Measurements from ENCODE around the gene XPC. TPM values are rescaled to one million over a fixed set of nuclear protein-coding genes. Genes with fewer than 3 reads are reported as not detected.
A peak's percentile ranks its signal among the peaks of the same experiment; 100 is the strongest.

The XPC gene
- total RNA-seq, 2 donors from 2014 or later: 31.9 to 39.7 TPM

GRCh38 chr3:14212032-14212431, 33.6 kb upstream of the XPC start:
- Mint-ChIP-seq H3K9me3 (no peaks in the 10 kb centered on the region), H3K4me1 (no peaks in the 10 kb centered on the region), H3K27me3 (no peaks in the 10 kb centered on the region), H3K27ac (no peak overlapping the region), H3K36me3 (ENCODE audit: low read depth) (no peaks in the 10 kb centered on the region), H3K4me3 (no peak overlapping the region)
- no peak for ATAC-seq (replicated peaks)

- Mint-ChIP-seq H3K27me3 (no peaks in the 10 kb centered on the region), H3K36me3 (ENCODE audit: low read depth) (no peaks in the 10 kb centered on the region), H3K4me1 (no peaks in the 10 kb centered on the region), H3K4me3 (no peak overlapping the region), H3K27ac (no peak overlapping the region), H3K9me3 (no peaks in the 10 kb centered on the region)
- no peak for ATAC-seq (replicated peaks)
These were observed 33.2 kb upstream of the XPC start for GRCh38 chr3:14211621-14212020.

DNA sequence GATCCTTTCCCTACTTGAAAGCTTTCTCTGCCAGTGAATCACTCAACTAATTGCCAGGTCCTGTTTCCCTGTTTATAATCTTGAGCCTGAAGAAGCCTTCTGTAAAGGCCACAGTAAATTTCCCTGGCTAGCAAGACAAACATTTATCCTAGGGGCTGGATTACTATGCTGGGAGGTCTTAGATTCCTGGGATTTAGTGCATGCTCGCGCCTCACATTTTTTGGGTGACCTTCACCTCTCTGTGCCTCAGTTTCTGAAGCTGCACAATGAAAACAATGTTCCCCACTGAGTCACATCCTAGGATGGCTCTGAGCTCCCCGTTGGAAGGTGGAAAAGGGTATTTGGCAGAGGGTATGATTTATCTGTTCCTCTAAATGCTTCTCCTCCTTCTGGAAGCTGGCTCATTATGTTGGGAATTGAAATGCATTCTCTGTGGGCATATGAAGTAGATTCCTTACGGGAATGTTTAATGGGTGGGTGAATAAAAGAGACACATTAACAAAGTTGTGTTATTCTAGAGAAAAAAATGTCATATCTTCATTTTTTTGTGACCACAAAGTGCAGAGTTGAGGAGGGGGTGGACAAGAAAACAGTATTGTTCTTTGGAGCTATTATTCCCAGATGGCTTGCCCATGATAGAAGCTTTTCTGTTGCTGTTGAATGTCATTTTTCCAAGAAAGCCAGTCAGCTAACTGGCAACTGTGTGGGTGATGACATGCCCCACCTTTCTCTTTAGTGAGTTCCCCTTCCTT, 32.6 kb upstream of the XPC start:
- no peaks in the 10 kb centered on the region for H3K36me3 Mint-ChIP-seq (ENCODE audit: low read depth)
- H3K27ac Mint-ChIP-seq: no peak overlapping the region
- H3K4me3 Mint-ChIP-seq: no peak overlapping the region
- H3K27me3 Mint-ChIP-seq: no peaks in the 10 kb centered on the region
- no peak for ATAC-seq (replicated peaks)
- no peaks in the 10 kb centered on the region for H3K4me1 Mint-ChIP-seq
- no peaks in the 10 kb centered on the region for H3K9me3 Mint-ChIP-seq

DNA sequence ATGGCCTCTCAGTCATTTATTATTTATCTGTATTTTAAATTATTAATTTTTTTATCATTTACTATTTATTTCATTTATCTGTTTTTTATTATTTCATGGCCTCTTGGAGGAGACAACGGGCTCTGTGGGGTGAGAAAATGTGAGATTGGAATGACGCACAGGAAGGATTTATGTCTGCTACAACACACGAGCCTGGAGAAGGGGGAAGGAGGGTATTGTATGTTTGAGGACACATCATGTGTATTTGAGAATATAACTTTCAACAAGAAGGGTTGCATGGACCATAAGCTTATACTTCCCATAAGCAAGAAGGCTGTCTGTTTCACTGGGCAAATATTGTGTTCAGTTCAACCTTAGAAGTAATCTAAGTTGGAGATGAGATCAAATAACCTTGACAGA, 31.9 kb upstream of the XPC start:
- Mint-ChIP-seq H3K4me1 (no peaks in the 10 kb centered on the region), H3K36me3 (ENCODE audit: low read depth) (no peaks in the 10 kb centered on the region), H3K27me3 (no peaks in the 10 kb centered on the region), H3K4me3 (no peak overlapping the region), H3K9me3 (no peaks in the 10 kb centered on the region), H3K27ac (no peak overlapping the region)
- no peak for ATAC-seq (replicated peaks)

DNA sequence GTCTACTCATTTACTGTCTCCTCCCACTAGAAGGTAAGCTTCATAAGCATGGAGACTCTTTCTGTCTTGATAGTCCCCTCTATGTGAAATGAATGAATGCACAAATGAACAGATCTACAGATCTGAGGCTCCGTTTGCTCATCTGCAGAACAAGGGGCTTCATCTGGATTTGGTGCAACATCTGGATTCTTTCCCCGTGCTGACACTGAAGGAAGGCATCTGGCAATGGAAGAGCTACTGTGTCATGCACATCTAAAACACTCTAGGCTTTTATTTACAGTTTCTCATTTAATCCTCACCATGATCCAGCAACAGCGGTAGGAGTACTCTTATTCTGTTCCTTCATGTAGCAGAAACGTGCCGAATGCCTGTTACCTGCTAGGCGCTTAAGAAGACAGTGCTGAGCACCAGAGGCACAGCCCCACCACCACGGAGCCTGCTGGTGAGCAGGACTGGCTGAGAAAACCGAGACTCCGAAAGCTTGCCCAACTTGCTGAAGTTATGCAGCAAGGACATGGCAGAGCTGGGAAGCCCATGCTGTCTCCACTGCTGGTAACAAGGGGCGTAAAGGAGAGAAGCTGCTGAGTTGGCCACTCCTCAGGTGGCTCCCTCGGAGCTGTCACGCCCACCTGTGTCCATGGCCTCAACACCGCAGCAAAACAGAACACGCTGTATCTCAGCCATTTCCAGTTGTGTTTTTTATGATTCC, 31.3 kb upstream of the XPC start:
- Mint-ChIP-seq H3K36me3 (ENCODE audit: low read depth) (no peaks in the 10 kb centered on the region), H3K4me1 (no peaks in the 10 kb centered on the region), H3K4me3 (no peak overlapping the region), H3K27ac (no peak overlapping the region), H3K27me3 (no peaks in the 10 kb centered on the region), H3K9me3 (no peaks in the 10 kb centered on the region)
- no peak for ATAC-seq (replicated peaks)

GRCh38 chr3:14208977-14209394, 30.6 kb upstream of the XPC start:
- H3K27ac Mint-ChIP-seq: no peak overlapping the region
- no peak overlapping the region for H3K4me3 Mint-ChIP-seq
- no peaks in the 10 kb centered on the region for H3K27me3 Mint-ChIP-seq
- H3K36me3 Mint-ChIP-seq (ENCODE audit: low read depth): no peaks in the 10 kb centered on the region
- no peaks in the 10 kb centered on the region for H3K4me1 Mint-ChIP-seq
- no peaks in the 10 kb centered on the region for H3K9me3 Mint-ChIP-seq
- no peak for ATAC-seq (replicated peaks)

GRCh38 chr3:14208168-14208567, 29.8 kb upstream of the XPC start:
- H3K27me3 Mint-ChIP-seq: no peaks in the 10 kb centered on the region
- ATAC-seq (replicated peaks): no peak
- H3K4me3 Mint-ChIP-seq: no peak overlapping the region
- peaks cover 5% of the 10 kb centered on the region for H3K4me1 Mint-ChIP-seq
- no peaks in the 10 kb centered on the region for H3K9me3 Mint-ChIP-seq
- no peak overlapping the region for H3K27ac Mint-ChIP-seq
- H3K36me3 Mint-ChIP-seq (ENCODE audit: low read depth): no peaks in the 10 kb centered on the region

DNA sequence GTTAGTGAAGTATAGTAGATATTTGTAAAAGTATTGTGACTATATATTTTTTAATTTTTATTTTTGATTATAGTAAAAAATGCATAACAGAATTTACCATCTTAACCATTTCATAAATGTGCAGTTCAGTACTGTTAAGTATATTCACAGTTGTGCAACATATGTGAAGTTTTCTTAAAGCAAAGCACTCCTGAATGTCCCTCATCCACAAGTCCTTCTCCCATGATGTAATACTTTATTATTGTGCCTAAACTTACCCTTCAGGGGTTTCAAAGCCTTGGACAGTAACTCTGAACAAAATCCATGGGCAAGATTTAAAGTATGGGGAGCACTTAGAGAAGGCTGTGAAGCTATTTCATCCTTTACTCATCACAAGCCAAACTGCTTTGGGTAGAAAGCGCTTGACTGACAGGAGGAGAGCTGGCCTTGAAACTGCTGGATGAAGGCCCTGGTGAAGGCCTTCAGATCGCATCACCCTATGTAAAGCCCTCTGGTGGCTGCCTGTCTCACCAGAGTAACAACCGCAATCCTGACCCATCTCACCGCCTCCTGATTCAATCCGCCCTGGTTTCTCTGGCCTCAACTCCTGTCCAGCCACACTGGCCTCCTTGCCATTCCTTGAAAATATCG, 28.3 kb upstream of the XPC start:
- Mint-ChIP-seq H3K4me1 (peaks cover 5% of the 10 kb centered on the region), H3K36me3 (ENCODE audit: low read depth) (no peaks in the 10 kb centered on the region)

DNA sequence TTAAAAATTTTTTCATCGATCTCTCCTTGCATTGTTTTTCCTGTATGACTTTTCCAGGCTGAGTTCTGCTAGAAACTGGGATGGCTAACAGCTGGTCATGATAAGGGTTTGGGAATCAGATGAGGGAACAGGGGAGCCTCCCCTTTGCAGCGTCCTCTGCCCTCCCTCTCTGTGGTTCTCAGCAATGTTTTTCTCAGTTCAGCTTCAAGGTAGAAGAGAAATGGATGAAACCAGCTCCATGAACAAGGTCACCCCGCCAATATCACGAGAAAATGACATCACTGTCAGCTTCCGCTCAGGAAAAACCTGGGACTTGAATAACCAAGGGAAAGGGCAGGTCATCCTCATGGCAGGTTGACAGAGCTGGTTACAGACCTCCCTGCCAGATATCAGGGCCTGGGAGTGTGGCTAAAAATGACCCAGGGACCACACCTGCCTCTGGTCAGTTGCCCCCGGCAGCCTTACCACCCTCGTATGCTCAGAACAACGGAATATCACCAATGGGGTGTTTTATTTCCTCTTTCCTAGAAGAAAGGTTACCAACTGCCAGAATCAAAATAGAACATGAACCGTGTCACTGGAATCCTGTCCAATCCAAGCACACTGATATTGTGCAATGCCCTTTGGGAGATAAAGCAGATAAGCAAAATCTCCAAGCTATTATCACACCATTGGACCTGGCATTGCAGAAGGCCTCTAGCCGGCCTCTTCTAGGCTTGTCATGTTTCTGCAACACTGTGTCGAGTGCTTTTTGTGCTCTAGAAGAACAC, 26.3 kb upstream of the XPC start:
- no peaks in the 10 kb centered on the region for H3K27me3 Mint-ChIP-seq
- H3K36me3 Mint-ChIP-seq (ENCODE audit: low read depth): peaks cover 5% of the 10 kb centered on the region
- ATAC-seq (replicated peaks): no peak
- no peak overlapping the region for H3K4me3 Mint-ChIP-seq
- no peaks in the 10 kb centered on the region for H3K9me3 Mint-ChIP-seq
- no peak overlapping the region for H3K27ac Mint-ChIP-seq
- peaks cover 5% of the 10 kb centered on the region for H3K4me1 Mint-ChIP-seq

More for the DNA sequence above, 28.3 kb upstream of the XPC start:
- ATAC-seq (replicated peaks): no peak
- Mint-ChIP-seq H3K27ac (no peak overlapping the region), H3K9me3 (no peaks in the 10 kb centered on the region), H3K27me3 (no peaks in the 10 kb centered on the region), H3K4me3 (no peak overlapping the region)

- no peak overlapping the region for H3K4me3 Mint-ChIP-seq
- H3K27me3 Mint-ChIP-seq: no peaks in the 10 kb centered on the region
- peaks cover 5% of the 10 kb centered on the region for H3K4me1 Mint-ChIP-seq
- no peak overlapping the region for H3K27ac Mint-ChIP-seq
- peak; percentile 58 for ATAC-seq (replicated peaks)
- H3K36me3 Mint-ChIP-seq (ENCODE audit: low read depth): peaks cover 16% of the 10 kb centered on the region
- no peaks in the 10 kb centered on the region for H3K9me3 Mint-ChIP-seq
These were observed 25.2 kb upstream of the XPC start for GRCh38 chr3:14203521-14204079.

DNA sequence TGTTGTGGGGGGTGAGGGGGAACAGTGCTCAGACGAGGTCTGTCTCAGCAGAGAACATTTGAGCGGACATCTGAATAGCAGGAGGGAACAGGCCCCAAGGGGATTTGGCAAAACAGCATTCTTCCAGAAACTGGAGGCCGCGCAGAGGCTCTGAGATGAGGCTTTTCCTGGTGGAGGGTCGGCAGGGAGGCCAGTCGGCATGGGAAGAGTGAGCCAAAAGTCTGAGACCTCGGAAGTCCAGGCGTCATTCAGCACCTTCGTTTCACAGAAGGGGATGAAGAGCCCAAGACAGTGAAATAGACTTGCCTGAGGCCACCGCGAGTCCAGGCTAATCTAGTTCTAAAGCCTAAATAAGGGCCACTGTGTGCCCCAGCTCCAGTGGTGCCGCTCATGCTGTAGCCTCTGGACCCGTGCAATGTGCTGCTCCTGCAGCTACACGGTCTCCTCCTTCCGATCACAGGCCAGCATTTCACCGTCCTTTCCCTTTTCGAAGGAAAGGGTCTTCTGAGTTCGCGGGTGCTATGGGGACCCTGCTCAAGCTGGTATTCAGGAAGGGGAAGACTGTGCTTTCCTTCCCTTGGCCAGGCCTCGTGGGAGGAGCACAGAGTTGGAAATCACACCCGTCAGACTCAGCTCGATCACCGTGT, 24.6 kb upstream of the XPC start:
- Mint-ChIP-seq H3K9me3 (no peaks in the 10 kb centered on the region), H3K36me3 (ENCODE audit: low read depth) (peaks cover 22% of the 10 kb centered on the region), H3K27ac (no peak overlapping the region), H3K27me3 (no peaks in the 10 kb centered on the region), H3K4me3 (no peak overlapping the region), H3K4me1 (peaks cover 5% of the 10 kb centered on the region)
- no peak for ATAC-seq (replicated peaks)

DNA sequence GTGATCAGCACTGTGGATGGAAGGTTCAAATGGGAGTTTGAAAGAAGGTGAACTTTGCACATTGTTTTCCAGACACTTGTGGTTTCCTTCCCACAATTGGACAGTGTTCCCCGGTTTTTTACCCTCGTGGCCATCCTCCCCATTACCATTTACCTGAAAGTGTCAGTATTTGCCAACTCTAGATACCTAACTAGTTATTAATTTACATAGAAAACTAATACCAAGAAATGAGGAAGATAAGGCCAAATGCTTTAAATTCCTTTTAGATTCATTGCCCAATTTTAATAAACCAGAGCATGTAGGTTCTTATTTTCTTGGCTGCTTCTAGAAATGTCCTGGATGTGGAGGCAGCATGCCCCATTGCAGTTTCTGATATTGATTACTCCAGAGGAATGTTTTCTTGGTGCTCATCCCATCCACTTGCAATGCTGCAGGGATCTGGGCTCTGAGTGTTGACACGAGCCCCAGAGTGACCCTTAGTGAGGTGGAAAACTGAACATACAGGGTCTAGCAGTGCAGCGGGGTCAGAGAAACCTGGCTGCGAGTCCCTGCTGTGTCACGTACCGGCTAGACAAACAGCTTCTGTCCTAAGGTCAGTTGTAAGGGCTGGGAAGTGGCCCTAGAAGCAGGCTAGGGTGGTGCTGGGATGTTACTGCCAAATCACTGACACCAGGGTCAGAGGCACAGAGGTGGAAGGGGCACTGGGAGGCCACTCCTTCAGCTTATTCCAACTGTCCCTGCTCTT, 23.7 kb upstream of the XPC start:
- no peak overlapping the region for H3K4me3 Mint-ChIP-seq
- ATAC-seq (replicated peaks): no peak
- no peaks in the 10 kb centered on the region for H3K9me3 Mint-ChIP-seq
- peaks cover 31% of the 10 kb centered on the region for H3K36me3 Mint-ChIP-seq (ENCODE audit: low read depth)
- H3K27ac Mint-ChIP-seq: no peak overlapping the region
- no peaks in the 10 kb centered on the region for H3K27me3 Mint-ChIP-seq
- peaks cover 5% of the 10 kb centered on the region for H3K4me1 Mint-ChIP-seq

DNA sequence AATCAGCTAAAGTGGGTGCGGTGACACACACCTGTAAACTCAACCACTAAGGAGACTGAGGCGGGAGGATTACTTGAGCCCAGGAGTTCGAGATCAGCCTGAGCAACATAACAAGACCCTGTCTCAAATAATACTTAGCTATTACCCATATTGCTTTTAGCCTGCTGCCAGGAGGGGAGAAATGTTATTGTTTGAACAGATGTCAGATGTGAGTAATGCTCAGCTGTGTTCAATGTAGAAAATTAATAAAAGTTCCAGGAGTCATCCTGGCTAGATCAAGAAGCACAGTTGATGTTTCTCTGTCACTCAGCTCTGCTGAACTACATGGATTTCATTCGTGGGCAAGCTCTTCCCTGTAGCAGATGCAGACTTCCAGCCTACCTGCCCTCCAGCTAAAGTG, 22.4 kb upstream of the XPC start:
- Mint-ChIP-seq H3K9me3 (no peaks in the 10 kb centered on the region), H3K27me3 (no peaks in the 10 kb centered on the region), H3K4me1 (peaks cover 5% of the 10 kb centered on the region), H3K27ac (no peak overlapping the region), H3K36me3 (ENCODE audit: low read depth) (peaks cover 42% of the 10 kb centered on the region), H3K4me3 (no peak overlapping the region)
- ATAC-seq (replicated peaks): no peak

Data from activated T-helper 17 cell treated with anti-CD3 and anti-CD28 coated beads, Interleukin-2, amount 50 U/mL, for 72 hours (primary cell).